ENCODE measurements around the gene PCDH1. TPM values are rescaled to one million over a fixed set of nuclear protein-coding genes. Genes with fewer than 3 reads are reported as not detected.

PCDH1 gene
- polyA plus RNA-seq, 3 donors from 2014 or later = 19.0 to 26.7 (median 21.8) TPM

DNA sequence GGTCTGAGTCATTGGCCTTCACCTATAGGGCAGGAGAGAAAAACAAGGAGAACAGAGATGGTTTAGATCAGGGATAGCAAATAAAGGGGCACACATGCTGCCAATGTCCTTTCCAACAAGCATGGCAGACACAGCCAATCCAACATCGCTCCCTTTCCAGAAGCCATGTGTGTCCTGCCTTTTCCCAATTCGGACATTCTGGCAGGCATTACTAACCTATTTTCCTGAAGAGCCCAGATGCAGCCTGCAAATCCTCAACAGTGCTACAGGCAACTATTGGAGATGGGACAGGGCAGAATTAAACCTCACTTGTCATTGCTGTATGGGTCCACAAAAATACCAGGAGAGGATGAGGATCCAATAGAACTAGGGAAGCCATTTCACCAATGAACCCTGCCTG, 12.8 kb downstream of the PCDH1 start:
- Mint-ChIP-seq H3K9me3 (no peaks in the 10 kb centered on the region), H3K4me3 (no peak overlapping the region), H3K4me1 (peaks cover 0 to 4% of the 10 kb centered on the region in 2 donors), H3K36me3 (peaks cover 7 to 39% (median 24%) of the 10 kb centered on the region in 3 donors), H3K27me3 (ENCODE audit: low read depth in 3 of 3) (peaks cover 0 to 2% (median 1%) of the 10 kb centered on the region in 3 donors), H3K27ac (no peak overlapping the region)
- no peak for DNase-seq

DNA sequence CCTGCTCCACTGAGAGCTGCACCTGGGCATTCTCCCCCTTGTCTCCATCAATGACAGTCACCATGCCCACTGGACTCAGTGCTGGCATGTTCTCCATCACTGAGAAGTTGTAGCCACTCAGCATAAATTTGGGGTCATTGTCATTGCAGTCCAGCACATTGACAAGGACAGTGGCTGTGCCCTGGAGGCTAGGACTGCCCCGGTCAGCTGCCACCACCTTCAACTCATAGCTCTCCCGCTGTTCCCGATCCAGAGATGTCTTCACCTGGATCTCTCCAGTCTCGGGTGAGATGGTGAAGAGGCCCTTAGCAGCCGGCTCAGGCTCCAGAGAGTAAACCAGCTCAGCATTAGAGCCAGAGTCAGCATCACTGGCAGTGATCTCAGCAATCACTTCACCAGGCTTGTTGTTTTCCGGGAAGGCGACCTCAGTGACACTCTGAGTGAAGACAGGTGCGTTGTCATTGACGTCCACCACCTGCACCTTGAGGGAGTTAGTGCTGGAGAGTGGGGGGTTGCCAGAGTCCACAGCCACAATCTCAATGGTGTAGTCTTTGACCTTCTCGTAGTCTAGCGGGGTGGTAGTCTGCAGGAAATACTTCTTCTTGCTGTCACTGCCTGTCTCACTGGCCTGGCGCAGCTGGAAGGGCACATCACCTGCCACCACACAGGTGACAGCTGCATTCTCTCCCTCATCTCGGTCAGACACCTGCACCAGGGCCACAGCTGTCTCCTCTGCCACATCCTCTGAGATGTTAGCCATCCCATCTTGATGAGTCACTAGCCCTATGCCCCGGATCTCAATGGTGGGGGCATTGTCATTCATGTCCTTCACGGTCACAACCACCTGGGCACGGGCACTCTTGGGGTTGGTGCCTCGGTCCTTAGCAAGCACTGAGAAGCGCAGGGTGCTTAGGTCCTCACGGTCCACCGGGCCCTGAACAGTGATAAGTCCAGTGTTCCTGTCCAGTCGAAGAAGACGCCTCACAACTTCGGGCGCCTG, 13.5 kb downstream of the PCDH1 start:
- no peak for DNase-seq
- Mint-ChIP-seq H3K9me3 (no peaks in the 10 kb centered on the region), H3K27ac (no peak overlapping the region), H3K36me3 (peaks cover 7 to 39% (median 25%) of the 10 kb centered on the region in 3 donors), H3K27me3 (ENCODE audit: low read depth in 3 of 3) (peaks cover 0 to 2% (median under 1%) of the 10 kb centered on the region in 3 donors), H3K4me3 (no peak overlapping the region), H3K4me1 (peaks cover 0 to under 1% of the 10 kb centered on the region in 2 donors)

DNA sequence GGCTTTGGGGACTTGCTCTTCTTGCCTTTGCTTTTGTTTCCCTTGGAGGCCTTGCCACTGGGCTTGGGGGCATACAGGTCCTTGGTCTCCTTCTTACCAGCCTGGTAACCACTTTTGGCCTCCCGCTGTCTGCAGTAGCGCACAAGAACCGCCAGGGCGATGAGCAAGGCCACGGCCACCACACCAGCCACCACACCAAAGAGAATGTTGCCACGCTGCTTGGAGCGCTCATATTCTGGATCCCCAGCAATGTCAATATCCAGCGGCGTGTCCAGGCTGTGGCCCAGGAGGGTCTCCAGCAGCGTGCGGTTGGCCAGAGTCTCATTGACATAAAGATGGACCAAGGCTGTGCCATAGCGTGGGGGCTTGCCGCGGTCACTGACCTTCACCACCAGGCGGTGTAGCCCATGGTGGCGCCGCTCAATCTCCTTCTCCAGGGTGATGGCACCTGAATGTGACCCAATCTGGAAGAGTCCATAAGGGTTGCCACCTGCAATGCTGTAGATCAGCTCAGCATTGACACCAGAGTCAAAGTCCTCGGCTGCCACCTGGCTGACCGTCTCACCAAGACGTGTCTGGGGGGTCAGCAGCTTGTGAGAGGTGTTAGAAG, 14.5 kb downstream of the PCDH1 start:
- no peaks in the 10 kb centered on the region for H3K4me1 Mint-ChIP-seq
- H3K27ac Mint-ChIP-seq = no peak overlapping the region
- peaks cover 7 to 36% (median 29%) of the 10 kb centered on the region in 3 donors for H3K36me3 Mint-ChIP-seq
- H3K9me3 Mint-ChIP-seq = no peaks in the 10 kb centered on the region
- no peak for DNase-seq
- peaks cover 0 to 2% (median 2%) of the 10 kb centered on the region in 3 donors for H3K27me3 Mint-ChIP-seq (ENCODE audit: low read depth in 3 of 3)
- no peak overlapping the region for H3K4me3 Mint-ChIP-seq

DNA sequence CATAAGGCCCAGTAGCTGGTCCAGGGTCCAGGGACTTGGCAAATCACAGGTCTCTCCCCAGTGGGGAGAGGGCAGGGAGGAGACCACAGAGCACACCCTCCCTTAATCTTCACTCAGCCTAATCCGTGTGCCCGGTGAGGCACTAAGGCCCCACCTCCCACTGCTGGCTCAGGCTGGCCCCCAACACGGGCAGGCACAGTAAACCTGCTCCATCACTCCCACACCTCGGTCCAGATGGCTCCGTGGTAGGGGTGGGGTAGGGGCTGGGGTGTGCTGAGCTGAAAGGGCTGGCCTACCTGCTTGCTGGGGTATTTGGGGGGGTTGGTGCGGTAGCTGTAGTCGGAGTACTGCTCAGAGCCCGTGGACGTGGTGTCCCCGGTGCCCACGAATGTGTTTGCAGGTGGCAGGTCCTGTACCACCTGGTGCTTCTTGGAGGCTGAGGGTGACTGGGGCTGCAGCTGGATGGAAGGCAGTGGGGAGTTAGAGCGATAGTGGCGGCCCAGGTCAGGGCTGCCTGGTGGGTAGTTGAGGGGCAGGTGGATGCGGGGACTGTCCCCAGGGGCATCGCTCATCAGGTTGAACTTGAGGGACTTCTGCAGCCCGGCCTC, 15.2 kb downstream of the PCDH1 start:
- H3K4me3 Mint-ChIP-seq = no peak overlapping the region

DNA sequence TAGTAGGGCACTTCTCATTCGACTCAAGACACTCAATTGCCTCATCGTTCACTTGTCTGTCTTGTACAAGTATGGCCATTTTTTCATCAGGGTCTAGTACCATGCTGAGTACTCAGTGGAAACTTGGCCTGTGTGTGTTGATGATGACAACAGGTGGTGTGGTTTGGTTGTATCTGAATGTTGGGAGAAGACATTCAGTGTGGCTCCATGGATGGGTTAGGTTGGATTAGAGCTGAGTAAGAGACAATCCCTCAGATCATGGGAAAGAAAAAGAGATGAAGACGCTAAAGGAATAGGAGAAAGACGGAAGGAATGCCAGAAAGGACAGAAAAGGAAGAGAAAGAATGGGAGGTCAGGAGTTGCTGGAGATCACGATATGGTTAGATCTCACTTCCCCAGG, 17.0 kb downstream of the PCDH1 start:
- Mint-ChIP-seq H3K27ac (no peak overlapping the region), H3K9me3 (no peaks in the 10 kb centered on the region), H3K36me3 (peaks cover 7 to 29% (median 29%) of the 10 kb centered on the region in 3 donors), H3K4me1 (no peaks in the 10 kb centered on the region), H3K4me3 (no peak overlapping the region), H3K27me3 (ENCODE audit: low read depth in 3 of 3) (peaks cover 0 to 3% (median 2%) of the 10 kb centered on the region in 3 donors)
- no peak for DNase-seq

More for the DNA sequence above, 15.2 kb downstream of the PCDH1 start:
- DNase-seq = no peak
- no peaks in the 10 kb centered on the region for H3K9me3 Mint-ChIP-seq
- H3K36me3 Mint-ChIP-seq = peaks cover 7 to 34% (median 29%) of the 10 kb centered on the region in 3 donors
- peaks cover 0 to 3% (median 2%) of the 10 kb centered on the region in 3 donors for H3K27me3 Mint-ChIP-seq (ENCODE audit: low read depth in 3 of 3)
- no peak overlapping the region for H3K27ac Mint-ChIP-seq
- H3K4me1 Mint-ChIP-seq = no peaks in the 10 kb centered on the region

DNA sequence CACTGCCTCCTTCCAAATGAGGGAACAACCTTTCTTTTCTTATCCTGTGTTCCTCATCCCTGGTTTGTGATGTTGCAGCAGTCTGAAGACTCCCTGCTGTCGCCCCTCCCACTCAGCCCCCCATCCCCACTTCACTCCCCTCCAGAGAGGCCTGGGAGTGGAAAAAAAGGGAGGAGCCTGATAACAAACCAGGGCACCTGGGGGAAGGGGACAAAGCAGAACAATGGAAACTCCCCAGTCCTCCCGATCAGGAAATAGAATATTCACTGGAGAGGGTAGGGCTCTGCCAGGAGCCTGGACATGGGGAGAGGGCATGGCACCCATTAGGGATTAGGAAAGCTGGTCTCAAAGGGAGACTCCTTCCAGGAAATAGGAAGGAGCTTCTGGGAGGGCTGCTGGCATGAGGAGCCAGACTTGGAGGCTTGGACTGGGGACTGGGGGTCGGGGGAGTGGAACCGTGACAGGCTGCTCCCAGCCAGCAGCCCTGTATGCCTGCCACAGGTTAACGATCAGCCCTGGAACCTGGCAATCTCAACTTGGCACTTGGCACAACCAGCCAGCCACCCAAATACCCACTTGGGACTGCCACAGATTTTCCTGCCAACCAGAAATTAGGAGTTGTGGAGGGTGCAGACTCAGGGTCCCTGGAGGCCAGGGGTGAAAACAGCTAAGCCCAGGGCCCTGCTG, 20.0 kb downstream of the PCDH1 start:
- Mint-ChIP-seq H3K4me1 (no peaks in the 10 kb centered on the region), H3K9me3 (no peaks in the 10 kb centered on the region), H3K36me3 (peaks cover 3 to 20% (median 9%) of the 10 kb centered on the region in 3 donors), H3K27ac (no peak overlapping the region), H3K27me3 (ENCODE audit: low read depth in 3 of 3) (peaks cover 2 to 3% (median 2%) of the 10 kb centered on the region in 3 donors), H3K4me3 (no peak overlapping the region)
- no peak for DNase-seq

DNA sequence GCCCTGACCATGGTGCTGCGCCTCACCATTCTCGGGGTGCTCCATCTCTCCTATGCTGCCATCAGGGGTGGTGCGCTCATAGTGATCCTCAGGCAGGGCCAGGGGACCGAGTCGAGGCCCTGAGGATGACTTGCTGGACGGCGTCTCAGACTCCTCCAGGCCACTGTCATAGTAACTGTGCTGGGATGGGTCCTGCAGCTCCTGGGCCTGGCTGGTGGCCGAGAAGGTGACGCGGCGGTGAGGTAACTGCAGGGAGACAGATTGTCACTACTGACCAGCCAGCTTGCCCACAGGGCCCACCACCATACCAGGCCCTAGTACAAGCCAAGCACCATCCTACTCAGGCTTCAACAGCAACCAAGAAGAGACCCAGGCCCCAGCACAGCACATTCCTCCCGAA, 21.0 kb downstream of the PCDH1 start:
- H3K36me3 Mint-ChIP-seq = peaks cover 3 to 17% (median 5%) of the 10 kb centered on the region in 3 donors
- DNase-seq = no peak
- no peak overlapping the region for H3K27ac Mint-ChIP-seq
- peaks cover 1 to 3% (median 2%) of the 10 kb centered on the region in 3 donors for H3K27me3 Mint-ChIP-seq (ENCODE audit: low read depth in 3 of 3)
- no peaks in the 10 kb centered on the region for H3K9me3 Mint-ChIP-seq
- no peak overlapping the region for H3K4me3 Mint-ChIP-seq
- H3K4me1 Mint-ChIP-seq = no peaks in the 10 kb centered on the region

DNA sequence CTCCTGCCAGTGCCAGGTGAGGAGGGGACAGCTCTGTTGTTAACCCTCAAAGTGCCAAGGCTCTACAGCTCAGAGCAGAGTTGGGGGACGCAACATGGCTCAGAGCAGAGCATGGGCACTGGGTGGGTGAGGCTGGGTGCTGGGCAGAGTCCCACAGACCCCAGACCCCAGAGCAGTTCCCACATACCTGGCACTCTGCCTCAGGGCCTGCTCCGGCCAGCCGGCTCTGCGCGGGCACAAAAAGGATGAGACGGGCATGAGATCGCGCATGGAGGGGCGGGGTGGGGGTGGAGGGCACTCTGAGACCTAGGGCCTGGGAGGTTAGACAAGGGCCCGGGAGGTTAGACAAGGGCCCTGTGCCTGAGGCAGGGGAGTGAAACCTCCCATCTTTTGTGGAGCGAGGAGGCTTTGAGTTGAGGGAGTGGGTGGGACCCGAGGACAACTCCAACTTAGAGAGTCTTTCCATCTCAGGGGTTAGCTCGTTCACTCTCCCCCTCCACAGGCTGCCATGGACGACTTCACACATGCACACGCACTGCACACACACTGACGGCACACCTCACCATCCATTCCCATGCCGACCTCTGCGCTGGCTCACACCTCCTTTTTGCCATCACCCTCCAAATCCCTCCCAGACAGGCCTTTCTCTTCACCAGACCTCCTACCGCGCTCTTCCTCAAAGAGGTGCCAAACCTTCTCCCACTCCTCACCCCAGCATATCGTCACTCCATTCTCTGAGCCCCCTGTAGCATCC, 22.0 kb downstream of the PCDH1 start:
- H3K4me3 Mint-ChIP-seq = no peak overlapping the region
- peaks cover 0 to 2% of the 10 kb centered on the region in 2 donors for H3K4me1 Mint-ChIP-seq
- no peak overlapping the region for H3K27ac Mint-ChIP-seq
- no peaks in the 10 kb centered on the region for H3K9me3 Mint-ChIP-seq
- peaks cover 2 to 14% (median 2%) of the 10 kb centered on the region in 3 donors for H3K36me3 Mint-ChIP-seq
- H3K27me3 Mint-ChIP-seq (ENCODE audit: low read depth in 3 of 3) = peaks cover 1 to 3% (median 2%) of the 10 kb centered on the region in 3 donors
- no peak for DNase-seq

DNA sequence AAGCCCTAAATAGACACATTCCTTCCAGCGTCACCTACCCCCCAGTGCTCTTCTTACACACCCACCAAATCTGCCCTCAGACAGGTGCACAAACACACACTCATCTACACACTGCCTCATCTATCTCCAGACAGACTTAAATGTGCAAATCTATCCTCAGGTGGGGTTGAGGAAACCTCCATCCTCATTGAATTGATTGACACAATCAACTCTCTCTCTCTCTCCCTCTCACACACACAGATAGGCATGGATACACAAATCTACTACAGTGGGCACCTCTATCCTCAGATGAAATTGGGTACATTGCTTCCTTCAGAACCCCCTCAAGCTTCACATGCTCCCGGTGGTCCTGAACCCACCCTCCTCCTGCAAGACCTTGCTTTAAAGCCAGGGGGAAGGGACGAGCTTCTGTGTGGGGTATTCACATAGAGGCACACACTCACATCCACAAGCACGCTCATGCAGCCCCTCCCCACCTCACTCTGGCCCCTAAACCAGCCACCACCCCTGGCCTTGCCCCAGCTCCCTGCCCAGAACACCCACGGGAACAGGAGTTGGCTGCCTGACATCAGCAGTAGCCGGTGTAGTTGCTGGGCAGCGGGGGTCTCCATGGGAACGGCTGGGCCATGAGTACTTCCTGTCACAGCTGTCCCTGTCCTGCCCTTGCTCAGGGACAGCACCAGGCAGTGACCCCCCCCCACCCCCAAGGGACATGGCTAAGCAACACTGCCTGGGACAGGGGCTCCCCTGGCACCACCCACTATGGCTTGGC, 22.8 kb downstream of the PCDH1 start:
- Mint-ChIP-seq H3K4me1 (peaks cover 0 to 2% of the 10 kb centered on the region in 2 donors), H3K36me3 (peaks cover 0 to 12% (median 0%) of the 10 kb centered on the region in 3 donors), H3K9me3 (no peaks in the 10 kb centered on the region), H3K27me3 (ENCODE audit: low read depth in 3 of 3) (peaks cover 1 to 3% (median 2%) of the 10 kb centered on the region in 3 donors), H3K4me3 (no peak overlapping the region), H3K27ac (peak overlapping the region in 1 of 6 donors; percentile 24)
- no peak for DNase-seq

DNA sequence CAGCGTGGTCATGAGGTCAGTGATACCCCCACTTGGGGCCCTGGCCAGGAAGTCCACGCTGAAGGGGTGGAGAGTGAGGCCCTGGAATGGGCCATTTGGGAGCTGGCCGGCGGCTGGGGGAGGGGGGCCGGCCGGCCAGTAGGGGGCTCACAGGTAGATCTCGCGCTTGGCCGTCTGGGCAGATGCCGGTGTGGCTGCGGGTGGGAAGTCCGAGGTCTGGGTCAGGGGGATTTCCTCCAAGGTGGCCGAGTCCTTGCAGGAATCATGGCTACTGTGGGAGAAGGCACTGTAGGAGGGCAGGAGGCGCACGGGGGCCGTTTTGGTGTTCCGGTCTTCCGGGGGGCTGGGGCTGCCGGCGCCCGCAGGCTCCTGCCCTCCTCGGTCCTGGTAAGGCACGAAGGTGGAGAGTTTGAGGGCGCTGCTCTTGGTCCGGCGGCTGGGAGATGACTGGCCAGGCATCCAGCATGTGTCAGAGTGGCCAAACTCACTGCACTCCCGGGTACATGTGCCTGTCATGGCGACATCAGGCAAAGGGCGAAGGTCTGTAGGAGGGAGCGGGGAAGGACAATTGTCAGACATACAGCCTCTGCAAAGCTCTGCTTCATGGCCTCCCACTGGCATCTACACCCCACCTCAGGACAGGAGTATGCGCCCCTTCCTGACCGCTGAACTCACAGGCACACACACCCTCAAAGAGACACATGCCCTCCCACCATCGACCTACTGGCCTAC, 24.1 kb downstream of the PCDH1 start:
- Mint-ChIP-seq H3K27me3 (ENCODE audit: low read depth in 3 of 3) (peaks cover 1 to 3% (median 1%) of the 10 kb centered on the region in 3 donors), H3K27ac (no peak overlapping the region), H3K36me3 (peaks cover 0 to 8% (median 0%) of the 10 kb centered on the region in 3 donors), H3K9me3 (no peaks in the 10 kb centered on the region), H3K4me3 (no peak overlapping the region), H3K4me1 (peaks cover 2 to 4% of the 10 kb centered on the region in 2 donors)
- DNase-seq = no peak

DNA sequence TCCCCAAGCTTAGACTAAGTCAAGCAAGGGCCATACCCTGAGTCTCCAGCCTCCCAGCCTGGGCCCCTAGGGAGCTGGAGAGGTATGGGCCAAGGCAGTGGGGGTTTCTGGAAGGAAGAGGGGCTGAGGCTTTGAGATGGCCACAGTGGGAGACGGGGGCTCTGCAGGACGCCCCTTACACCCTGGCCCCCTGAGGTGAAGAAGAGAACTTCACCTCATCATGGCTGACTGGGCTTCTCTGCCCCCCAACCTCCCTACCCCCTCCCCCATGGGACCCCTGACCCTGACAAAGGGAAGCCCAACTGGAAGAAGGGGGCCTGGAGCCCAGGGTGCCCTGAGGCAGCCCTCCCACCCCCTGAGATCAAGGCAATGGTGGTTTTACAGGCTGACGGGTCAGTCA, 25.8 kb downstream of the PCDH1 start:
- H3K27me3 Mint-ChIP-seq (ENCODE audit: low read depth in 3 of 3) = peaks cover 0 to 5% (median 3%) of the 10 kb centered on the region in 3 donors
- H3K9me3 Mint-ChIP-seq = no peaks in the 10 kb centered on the region
- H3K4me1 Mint-ChIP-seq = peaks cover 8 to 9% of the 10 kb centered on the region in 2 donors
- H3K27ac Mint-ChIP-seq = no peak overlapping the region
- H3K4me3 Mint-ChIP-seq = no peak overlapping the region
- no peak for DNase-seq
- peaks cover 0 to 8% (median 0%) of the 10 kb centered on the region in 3 donors for H3K36me3 Mint-ChIP-seq

Measured in immature natural killer cell (primary cell).